HCT116 (cell line): ENCODE measurements around the gene TMEM53. TPM values are rescaled to one million over a fixed set of nuclear protein-coding genes. Genes with fewer than 3 reads are reported as not detected.

Experiments used
- ATAC-seq: fragments of 200-7000 bp; cut with Tn5 transposase; 2 replicates; pipeline ENCODE4 v1.9.1; 2020; ENCODE audit warnings: mild to moderate bottlenecking, moderate library complexity
- BruUV-seq: library from RNA; stranded (reverse); fragments of 400-500 nt; replicated peaks from 2 replicates; lab custom pipeline; 2021; lab: Mats Ljungman, UMichigan
- CTCF ChIA-PET: fragments of 300-600 bp; sonication (Branson Sonifier 250); formaldehyde crosslinking; loops from one replicate; lab custom pipeline; 2021; ENCODE audit warnings: antibody characterized with exemption; lab: Charles Lee
- POLR2A ChIA-PET: fragments of 300-600, 350-600 bp; sonication (Branson Sonifier 250); formaldehyde crosslinking; loops from one replicate; lab custom pipeline; 2021; ENCODE audit warnings: antibody characterized with exemption; lab: Charles Lee
- RAD21 ChIA-PET, 2 experiments: fragments of 300-600 bp; sonication (Branson Sonifier 250); formaldehyde crosslinking; loops; one replicate each; lab custom pipeline; 2023; ENCODE audit warnings: low total read pairs in 2 of 2; ENCODE audit not compliant: uncharacterized antibody in 2 of 2, unreplicated experiment in 2 of 2, low non-redundant PET in 1 of 2; lab: Charles Lee
- DNase-seq: peaks from one replicate; pipeline ENCODE4 v3.0.0-alpha.2; 2010; ENCODE audit warnings: low read depth, low spot score
- H2AFZ ChIP-seq: fragments of 200-600 bp; shearing (Covaris generic), sonication (generic); 2 replicates; pipeline ENCODE4 v1.6.1; 2017; ENCODE audit warnings: low read depth, mixed run types, mixed read lengths, antibody characterized with exemption, low read length; ENCODE audit not compliant: poor library complexity, severe bottlenecking
- H3K27ac ChIP-seq: 2 replicates; pipeline ENCODE4 v1.5.1; 2012; ENCODE audit warnings: low read depth, low read length
- H3K27me3 ChIP-seq: fragments of 200-600 bp; sonication (generic); 2 replicates; pipeline ENCODE4 v1.6.1; 2016; ENCODE audit warnings: mixed run types, low read length, mixed read lengths; ENCODE audit not compliant: insufficient read depth
- H3K36me3 ChIP-seq, 2 experiments: fragments of 200-500 bp in 1 of 2; fragments of 200-600 bp in 1 of 2; sonication (Bioruptor generic) in 1 of 2; sonication (generic) in 1 of 2; 2 replicates each; pipeline versions ENCODE4 v1.5.1 to v1.6.1; 2014 to 2016; ENCODE audit warnings: low read length in 2 of 2, inconsistent platforms in 1 of 2, mixed read lengths in 1 of 2, mixed run types in 1 of 2; ENCODE audit not compliant: insufficient read depth in 2 of 2, control insufficient read depth in 1 of 2
- H3K4me1 ChIP-seq, 2 experiments: fragments of 200-600 bp in 1 of 2; sonication (generic) in 1 of 2; 2 replicates each; pipeline versions ENCODE4 v1.5.1 to v1.6.1; 2012 to 2017; ENCODE audit warnings: low read length in 2 of 2, inconsistent platforms in 1 of 2, mild to moderate bottlenecking in 1 of 2, mixed read lengths in 1 of 2, mixed run types in 1 of 2, moderate library complexity in 1 of 2; ENCODE audit not compliant: insufficient read depth in 2 of 2, control insufficient read depth in 1 of 2
- H3K4me2 ChIP-seq: fragments of 200-600 bp; sonication (generic); 2 replicates; pipeline ENCODE4 v1.6.1; 2017; ENCODE audit warnings: mixed run types, low read length, mixed read lengths
- H3K4me3 ChIP-seq, 2 experiments: fragments of 200-600 bp in 1 of 2; sonication (generic) in 1 of 2; replicated peaks in 1 of 2; 2 replicates each; pipeline ENCODE4 v1.5.1; 2011 to 2016; ENCODE audit warnings: low read length in 2 of 2, control low read depth in 1 of 2, low read depth in 1 of 2, mild to moderate bottlenecking in 1 of 2, mixed read lengths in 1 of 2, mixed run types in 1 of 2
- H3K79me2 ChIP-seq: fragments of 200-600 bp; sonication (generic); 2 replicates; pipeline ENCODE4 v1.6.1; 2017; ENCODE audit warnings: mild to moderate bottlenecking, mixed run types, low read length, moderate library complexity, mixed read lengths; ENCODE audit not compliant: insufficient read depth
- H3K9ac ChIP-seq: fragments of 200-600 bp; sonication (generic); 2 replicates; pipeline ENCODE4 v1.6.1; 2016; ENCODE audit warnings: low read length, mixed read lengths
- H3K9me2 ChIP-seq: fragments of 200-600 bp; sonication (generic), shearing (Covaris generic); 2 replicates; pipeline ENCODE4 v1.6.1; 2017; ENCODE audit warnings: mixed run types, mild to moderate bottlenecking, moderate library complexity; ENCODE audit not compliant: insufficient read depth
- H3K9me3 ChIP-seq, 2 experiments: fragments of 200-500 bp in 1 of 2; fragments of 200-600 bp in 1 of 2; sonication (Bioruptor generic) in 1 of 2; sonication (generic) in 1 of 2; 2 replicates each; pipeline ENCODE4 v1.6.1; 2014 to 2017; ENCODE audit warnings: low read length in 2 of 2, mixed read lengths in 2 of 2, inconsistent platforms in 1 of 2, low read depth in 1 of 2, mild to moderate bottlenecking in 1 of 2, mixed run types in 1 of 2, moderate library complexity in 1 of 2; ENCODE audit not compliant: control insufficient read depth in 1 of 2, insufficient read depth in 1 of 2
- H4K20me1 ChIP-seq: fragments of 200-600 bp; sonication (generic), shearing (Covaris generic); 2 replicates; pipeline ENCODE4 v1.6.1; 2017; ENCODE audit warnings: mixed run types, mild to moderate bottlenecking, moderate library complexity; ENCODE audit not compliant: insufficient read depth
- CBX3 ChIP-seq: IDR thresholded peaks from 2 replicates; pipeline ENCODE4 v1.6.1; 2012; ENCODE audit warnings: low read depth
- CTCF ChIP-seq, 3 experiments: fragments of 200-600 bp in 1 of 3; sonication (generic) in 1 of 3; IDR thresholded peaks in 2 of 3; conservative IDR thresholded peaks in 1 of 3; 2 replicates each; pipeline ENCODE4 v1.5.1; 2012 to 2017; ENCODE audit warnings: low read depth in 2 of 3, low read length in 2 of 3, antibody characterized with exemption in 1 of 3, borderline replicate concordance in 1 of 3, control low read depth in 1 of 3, mild to moderate bottlenecking in 1 of 3, mixed read lengths in 1 of 3, mixed run types in 1 of 3, moderate library complexity in 1 of 3; ENCODE audit not compliant: insufficient read depth in 1 of 3
- EGR1 ChIP-seq: IDR thresholded peaks from 2 replicates; pipeline ENCODE4 v1.6.1; 2012; ENCODE audit warnings: low read depth
- ELF1 ChIP-seq: IDR thresholded peaks from 2 replicates; pipeline ENCODE4 v1.6.1; 2012; ENCODE audit warnings: low read depth, borderline replicate concordance
- EZH2 ChIP-seq: fragments of 200-600 bp; sonication (generic); IDR thresholded peaks from 2 replicates; pipeline ENCODE4 v1.6.1; 2017; ENCODE audit warnings: antibody characterized with exemption, mixed run types
- MAX ChIP-seq: IDR thresholded peaks from 2 replicates; pipeline ENCODE4 v1.6.1; 2012
- REST ChIP-seq: IDR thresholded peaks from 2 replicates; pipeline ENCODE4 v1.6.1; 2012; ENCODE audit warnings: low read depth
- YY1 ChIP-seq: IDR thresholded peaks from 2 replicates; pipeline ENCODE4 v1.6.1; 2011; ENCODE audit warnings: low read length, low read depth, moderate library complexity, mild to moderate bottlenecking; ENCODE audit not compliant: insufficient replicate concordance; ENCODE audit errors: extremely low read depth
- ZBTB33 ChIP-seq: IDR thresholded peaks from 2 replicates; pipeline ENCODE4 v1.6.1; 2011; ENCODE audit warnings: mild to moderate bottlenecking, low read length, moderate library complexity; ENCODE audit not compliant: insufficient replicate concordance; ENCODE audit errors: extremely low read depth
- ZFX ChIP-seq: fragments of 450-650 bp; IDR thresholded peaks from 2 replicates; pipeline ENCODE4 v1.6.1; 2017
- intact Hi-C: fragments of 100-400 bp; cut with micrococcal nuclease; formaldehyde crosslinking; loops from 2 replicates; pipeline ENCODE4 v1.10.0; 2022
- total RNA-seq: library from RNA; stranded (reverse); gene quantifications from one replicate; pipeline ENCODE4 v1.2.1, GENCODE V29; 2021; ENCODE audit not compliant: unreplicated experiment

The TMEM53 gene
- total RNA-seq, 1 experiment from 2014 or later = 10.8 TPM

GRCh38 chr1:44696789-44697345, 22.6 kb upstream of the TMEM53 start:
- Histone ChIP-seq H3K27ac (no peak overlapping the region), H3K27me3 (no peaks in the 10 kb centered on the region), H3K9me2 (no peaks in the 10 kb centered on the region), H3K36me3 (no peaks in the 10 kb centered on the region), H3K4me2 (no peak overlapping the region), H4K20me1 (no peaks in the 10 kb centered on the region), H2AFZ (no peak overlapping the region), H3K79me2 (no peaks in the 10 kb centered on the region), H3K4me3 (no peak overlapping the region), H3K4me1 (peaks cover 0 to 27% of the 10 kb centered on the region in 2 experiments; a peak in 2 of 4 replicates), H3K9ac (no peak overlapping the region), H3K9me3 (no peaks in the 10 kb centered on the region)
- DNase-seq (no peak), ATAC-seq (no peak)
- ChIA-PET RAD21 (no interaction called here), CTCF (interaction anchor here (1.1 to 1.4 kb wide), 2 partner anchors 23 to 41 kb away, joined by 3 read pairs; partner anchors contain the start of genes ARMH1 and TMEM53), POLR2A (interaction anchor here (1.8 to 6.5 kb wide), 2 partner anchors 23 to 24 kb away, joined by 4 to 39 read pairs; partner anchors contain the start of genes ARMH1 and TMEM53)
- intact Hi-C loops = no loop called here
- TF ChIP-seq ZFX (no peak), YY1 (no peak), EGR1 (no peak), CBX3 (no peak), ELF1 (no peak), ZBTB33 (no peak)
- no TSS peak for BruUV-seq

- POLR2A ChIA-PET = interaction anchor here (1.8 to 6.5 kb wide), 2 partner anchors 22 to 25 kb away, joined by 4 to 39 read pairs; partner anchors contain the start of genes ARMH1 and TMEM53
- intact Hi-C loops = no loop called here
- Histone ChIP-seq H3K9ac (no peak overlapping the region), H3K27ac (no peak overlapping the region), H3K4me1 (peaks cover 3 to 28% of the 10 kb centered on the region in 2 experiments; a peak in 3 of 4 replicates), H3K9me3 (no peaks in the 10 kb centered on the region), H3K4me2 (no peak overlapping the region), H2AFZ (no peak overlapping the region), H3K36me3 (no peaks in the 10 kb centered on the region), H3K27me3 (no peaks in the 10 kb centered on the region), H3K9me2 (no peaks in the 10 kb centered on the region), H4K20me1 (no peaks in the 10 kb centered on the region), H3K4me3 (no peak overlapping the region), H3K79me2 (no peaks in the 10 kb centered on the region)
- DNase-seq (no peak), ATAC-seq (no peak)
- CTCF ChIA-PET = interaction anchor here (1.1 to 1.4 kb wide), 3 partner anchors 11 to 41 kb away, joined by 3 read pairs; partner anchors contain the start of genes ARMH1 and TMEM53
- no TSS peak for BruUV-seq
- RAD21 ChIA-PET = no interaction called here
- TF ChIP-seq CBX3 (no peak), MAX (no peak), REST (no peak), EZH2 (no peak), CTCF (IDR thresholded peaks at IDR 0.05 in 2 of 3, conservative IDR thresholded peaks at IDR 0.05 in 1 of 3; ENCODE audit: borderline replicate concordance in 1 of 3, insufficient read depth in 1 of 3, low read depth in 2 of 3, low read length in 2 of 3) (no peak)
These were observed 21.8 kb upstream of the TMEM53 start for GRCh38 chr1:44696101-44696500.
